Frontal cortex (tissue), 4 donors: ENCODE measurements around the gene PHTF1. TPM values are rescaled to one million over a fixed set of nuclear protein-coding genes. Genes with fewer than 3 reads are reported as not detected.
A peak's percentile ranks its signal among the peaks of the same experiment; 100 is the strongest.
"Not testable (repeated sequence)": the region's sequence is repeated elsewhere in the genome, so short reads cannot be mapped to it uniquely, and the experiment has no call there.

Experiments
- DNase-seq, 2 donors: peaks; one replicate each; pipeline ENCODE4 v3.0.0; 2012; ENCODE audit warnings: low spot score in 2 of 2
- FAIRE-seq: peaks from 2 replicates; lab custom pipeline; 2012; peaks lifted over from hg19 to GRCh38; lab: Jason Lieb, UNC
- total RNA-seq: library from RNA; depleted of rRNA; stranded (reverse); fragments of >200 nt; gene quantifications from one replicate; pipeline ENCODE4 v1.2.3, GENCODE V29; 2014
- donor health status: control.
- donor health status: control.
- donor health status: control.

PHTF1 gene
- total RNA-seq, 1 donor from 2014 or later = 33.0 TPM

GRCh38 chr1:113780374-113781146 lies 21.3 kb upstream of the PHTF1 start:
- no peak for DNase-seq
- no peak for FAIRE-seq

GRCh38 chr1:113779542-113779941 lies 20.3 kb upstream of the PHTF1 start:
- FAIRE-seq (no peak), DNase-seq (no peak)

- no peak for DNase-seq
- no peak for FAIRE-seq
These were observed 18.3 kb upstream of the PHTF1 start for GRCh38 chr1:113777561-113777960.

- DNase-seq = no peak
- no peak for FAIRE-seq
These were observed 10.7 kb upstream of the PHTF1 start for GRCh38 chr1:113770031-113770430.

GRCh38 chr1:113769601-113769970 lies 10.3 kb upstream of the PHTF1 start:
- FAIRE-seq (no peak), DNase-seq (no peak)

GRCh38 chr1:113768916-113769600 lies 9.8 kb upstream of the PHTF1 start:
- DNase-seq (no peak), FAIRE-seq (no peak)

GRCh38 chr1:113765306-113766230 lies 6.3 kb upstream of the PHTF1 start:
- FAIRE-seq = no peak
- no peak for DNase-seq

GRCh38 chr1:113763661-113764060 lies 4.4 kb upstream of the PHTF1 start:
- FAIRE-seq = no peak
- DNase-seq = no peak

GRCh38 chr1:113761937-113762336 lies 2.7 kb upstream of the PHTF1 start:
- no peak for FAIRE-seq

GRCh38 chr1:113760102-113761080 lies 1.1 kb upstream of the PHTF1 start:
- DNase-seq (no peak), FAIRE-seq (no peak)

More at GRCh38 chr1:113761937-113762336, 2.7 kb upstream of the PHTF1 start:
- DNase-seq = no peak

- FAIRE-seq = no peak
- DNase-seq = peak; percentile 63 to 68
These were observed 504 bp downstream of the PHTF1 start for GRCh38 chr1:113758631-113759332.

GRCh38 chr1:113756461-113756860 lies 2.8 kb downstream of the PHTF1 start:
- DNase-seq (no peak), FAIRE-seq (no peak)

GRCh38 chr1:113753333-113753732 lies 6.0 kb downstream of the PHTF1 start:
- not testable (repeated sequence) for FAIRE-seq, DNase-seq

- DNase-seq (no peak), FAIRE-seq (no peak)
These were observed 7.8 kb downstream of the PHTF1 start for GRCh38 chr1:113751516-113751915.

- FAIRE-seq = no peak
These were observed 8.2 kb downstream of the PHTF1 start for GRCh38 chr1:113751114-113751513.

GRCh38 chr1:113749402-113749801 lies 9.9 kb downstream of the PHTF1 start:
- DNase-seq (no peak), FAIRE-seq (no peak)

More at GRCh38 chr1:113751114-113751513, 8.2 kb downstream of the PHTF1 start:
- DNase-seq = no peak

GRCh38 chr1:113747376-113747775 lies 11.9 kb downstream of the PHTF1 start:
- DNase-seq (no peak), FAIRE-seq (no peak)

GRCh38 chr1:113745425-113745824 lies 13.9 kb downstream of the PHTF1 start:
- FAIRE-seq = no peak
- DNase-seq = no peak

- FAIRE-seq (no peak), DNase-seq (no peak)
These were observed 15.2 kb downstream of the PHTF1 start for GRCh38 chr1:113744114-113744513.
